Measurements from ENCODE around the gene SLC25A51.

GRCh38 chr9:37905131-37905505 is 1.2 kb upstream of the SLC25A51 start:
- TF ChIP-seq POLR2AphosphoS5 (IDR thresholded peaks at IDR 0.05; ENCODE audit: low read depth, low read length) (no peak), POLR2A (IDR thresholded peaks at IDR 0.05; ENCODE audit: low read depth, low read length) (no peak), SPI1 (IDR thresholded peaks at IDR 0.05; ENCODE audit: low read depth, low read length) (no peak), TAF1 (IDR thresholded peaks at IDR 0.05; ENCODE audit: low read depth, low read length) (no peak), PAX5 (IDR thresholded peaks at IDR 0.05; ENCODE audit: insufficient read depth, low read length, severe bottlenecking) (no peak)

All from GM12891 (cell line).